IMR-90 (cell line): ENCODE data around the gene ZDHHC14. TPM values are rescaled to one million over a fixed set of nuclear protein-coding genes. Genes with fewer than 3 reads are reported as not detected.

Source experiments
- ATAC-seq: fragments of 200-7000 bp; cut with Tn5 transposase; 2 replicates; pipeline ENCODE4 v1.9.1; 2020; ENCODE audit warnings: low read depth, mild to moderate bottlenecking, moderate library complexity
- BruUV-seq: library from RNA; stranded (reverse); fragments of 400-500 nt; replicated peaks from 2 replicates; lab custom pipeline; 2021; lab: Mats Ljungman, UMichigan
- CTCF ChIA-PET: fragments of 300-600 bp; formaldehyde crosslinking; extraction: SDS; loops from one replicate; lab custom pipeline; 2021; ENCODE audit warnings: antibody characterized with exemption; lab: Yijun Ruan, JAX
- POLR2A ChIA-PET: fragments of 300-600 bp; sonication (Branson Sonifier 250); formaldehyde crosslinking; loops from one replicate; lab custom pipeline; 2022; ENCODE audit warnings: antibody characterized with exemption; ENCODE audit not compliant: unreplicated experiment; lab: Charles Lee
- DNase-seq: peaks from one replicate; pipeline ENCODE4 v3.0.0; 2013
- H2AFZ ChIP-seq: replicated peaks from 2 replicates; pipeline ENCODE3; 2013; ENCODE audit warnings: low read length, mild to moderate bottlenecking; ENCODE audit not compliant: poor library complexity
- H2AK5ac ChIP-seq: 2 replicates; pipeline ENCODE4 v1.6.1; 2013; ENCODE audit warnings: low read depth, low read length, inconsistent platforms
- H2AK9ac ChIP-seq: replicated peaks from 2 replicates; pipeline ENCODE3; 2013; ENCODE audit warnings: mild to moderate bottlenecking, low read depth, low read length, moderate library complexity; ENCODE audit not compliant: poor library complexity
- H2BK120ac ChIP-seq: 2 replicates; pipeline ENCODE4 v1.6.1; 2013; ENCODE audit warnings: low read depth, low read length, inconsistent platforms
- H2BK15ac ChIP-seq: 3 replicates; pipeline ENCODE4 v1.6.1; 2013; ENCODE audit warnings: low read depth, low read length, inconsistent platforms
- H2BK20ac ChIP-seq: 2 replicates; pipeline ENCODE4 v1.6.1; 2013; ENCODE audit warnings: low read depth, mild to moderate bottlenecking, inconsistent platforms, low read length, moderate library complexity
- H2BK5ac ChIP-seq: 2 replicates; pipeline ENCODE4 v1.6.1; 2013; ENCODE audit warnings: mild to moderate bottlenecking, low read depth, low read length, inconsistent platforms; ENCODE audit not compliant: poor library complexity, severe bottlenecking
- H3K14ac ChIP-seq: replicated peaks from 2 replicates; pipeline ENCODE4 v1.6.1; 2013; ENCODE audit warnings: low read depth, low read length, inconsistent platforms
- H3K18ac ChIP-seq: 2 replicates; pipeline ENCODE4 v1.6.1; 2013; ENCODE audit warnings: low read depth, low read length, control low read depth
- H3K23ac ChIP-seq: 2 replicates; pipeline ENCODE4 v1.6.1; 2013; ENCODE audit warnings: low read depth, low read length, inconsistent platforms
- H3K27ac ChIP-seq: 2 replicates; pipeline ENCODE4 v1.5.1; 2013; ENCODE audit warnings: mild to moderate bottlenecking, control low read depth, low read length; ENCODE audit not compliant: insufficient read depth
- H3K27me3 ChIP-seq: 2 replicates; pipeline ENCODE4 v1.6.1; 2013; ENCODE audit warnings: low read length; ENCODE audit not compliant: control insufficient read depth, insufficient read depth
- H3K36me3 ChIP-seq: 2 replicates; pipeline ENCODE4 v1.6.1; 2013; ENCODE audit warnings: low read length, mixed read lengths; ENCODE audit not compliant: control insufficient read depth, insufficient read depth
- H3K4ac ChIP-seq: 2 replicates; pipeline ENCODE4 v1.6.1; 2013; ENCODE audit warnings: low read depth, low read length, inconsistent platforms
- H3K4me1 ChIP-seq: 2 replicates; pipeline ENCODE4 v1.6.1; 2013; ENCODE audit warnings: low read length, mixed read lengths; ENCODE audit not compliant: control insufficient read depth, insufficient read depth
- H3K4me2 ChIP-seq: 2 replicates; pipeline ENCODE4 v1.6.1; 2013; ENCODE audit warnings: low read depth, mild to moderate bottlenecking, control low read depth, low read length, moderate library complexity
- H3K4me3 ChIP-seq: 2 replicates; pipeline ENCODE4 v1.5.1; 2013; ENCODE audit warnings: low read depth, mild to moderate bottlenecking, control low read depth, low read length, moderate library complexity; ENCODE audit not compliant: insufficient read depth
- H3K56ac ChIP-seq: 2 replicates; pipeline ENCODE4 v1.6.1; 2013; ENCODE audit warnings: low read length, inconsistent platforms; ENCODE audit not compliant: insufficient read depth; ENCODE audit errors: extremely low read depth
- H3K79me1 ChIP-seq, 2 experiments: 2 replicates each; pipeline ENCODE4 v1.6.1; 2013; ENCODE audit warnings: low read length in 2 of 2, inconsistent platforms in 1 of 2, low read depth in 1 of 2
- H3K9ac ChIP-seq: 2 replicates; pipeline ENCODE4 v1.6.1; 2013; ENCODE audit warnings: low read depth, low read length, control low read depth
- H3K9me1 ChIP-seq: 2 replicates; pipeline ENCODE4 v1.6.1; 2013; ENCODE audit warnings: low read length, inconsistent platforms; ENCODE audit not compliant: insufficient read depth
- H3K9me3 ChIP-seq: 2 replicates; pipeline ENCODE4 v1.6.1; 2013; ENCODE audit warnings: low read length; ENCODE audit not compliant: control insufficient read depth, insufficient read depth
- H4K20me1 ChIP-seq: 2 replicates; pipeline ENCODE4 v1.6.1; 2013; ENCODE audit warnings: low read length, inconsistent platforms; ENCODE audit not compliant: insufficient read depth
- H4K5ac ChIP-seq: 2 replicates; pipeline ENCODE4 v1.6.1; 2013; ENCODE audit warnings: mild to moderate bottlenecking, low read depth, low read length, control low read depth
- H4K8ac ChIP-seq, 2 experiments: 2 replicates each; pipeline ENCODE4 v1.6.1; 2013; ENCODE audit warnings: low read depth in 2 of 2, low read length in 2 of 2, control low read depth in 1 of 2, inconsistent platforms in 1 of 2
- H4K91ac ChIP-seq: 2 replicates; pipeline ENCODE4 v1.6.1; 2013; ENCODE audit warnings: low read depth, low read length, inconsistent platforms; ENCODE audit not compliant: insufficient read depth
- BHLHE40 ChIP-seq: fragments of 150-350 bp; IDR thresholded peaks from 2 replicates; pipeline ENCODE4 v1.6.1; 2016; ENCODE audit warnings: mild to moderate bottlenecking, low read depth, low read length
- CEBPB ChIP-seq: IDR thresholded peaks from 2 replicates; pipeline ENCODE4 v1.6.1; 2012; ENCODE audit warnings: low read depth, low read length, improper control_type of control experiment
- CTCF ChIP-seq: conservative IDR thresholded peaks from 2 replicates; pipeline ENCODE4 v1.5.1; 2012; ENCODE audit warnings: mild to moderate bottlenecking, low read depth, low read length, improper control_type of control experiment
- ELK1 ChIP-seq: fragments of 150-350 bp; IDR thresholded peaks from 2 replicates; pipeline ENCODE4 v1.6.1; 2016; ENCODE audit warnings: low read depth, mild to moderate bottlenecking, low read length, moderate library complexity, borderline replicate concordance
- FOS ChIP-seq: fragments of 150-350 bp; IDR thresholded peaks from 2 replicates; pipeline ENCODE4 v1.6.1; 2016; ENCODE audit warnings: low read depth, low read length
- MAFK ChIP-seq: IDR thresholded peaks from 2 replicates; pipeline ENCODE4 v1.6.1; 2012; ENCODE audit warnings: low read depth, low read length, improper control_type of control experiment
- MAZ ChIP-seq: IDR thresholded peaks from 2 replicates; pipeline ENCODE4 v1.6.1; 2012; ENCODE audit warnings: low read depth, mild to moderate bottlenecking, low read length, improper control_type of control experiment, moderate library complexity, borderline replicate concordance
- MXI1 ChIP-seq: IDR thresholded peaks from 2 replicates; pipeline ENCODE4 v1.6.1; 2012; ENCODE audit warnings: low read depth, mild to moderate bottlenecking, low read length, moderate library complexity, borderline replicate concordance
- POLR2A ChIP-seq: IDR thresholded peaks from 2 replicates; pipeline ENCODE4 v1.6.1; 2012; ENCODE audit warnings: mild to moderate bottlenecking, low read depth, low read length
- RAD21 ChIP-seq: IDR thresholded peaks from 2 replicates; pipeline ENCODE4 v1.6.1; 2012; ENCODE audit warnings: low read length, improper control_type of control experiment
- RFX5 ChIP-seq: IDR thresholded peaks from 2 replicates; pipeline ENCODE4 v1.8.0; 2012; ENCODE audit warnings: low read depth, mild to moderate bottlenecking, low read length, moderate library complexity
- SMC3 ChIP-seq: fragments of 150-350 bp; IDR thresholded peaks from 2 replicates; pipeline ENCODE4 v1.6.1; 2016; ENCODE audit warnings: low read depth, mild to moderate bottlenecking, antibody characterized with exemption, low read length, moderate library complexity
- WGBS, 2 experiments: methylation state at CpG; one replicate each; pipeline versions ENCODE4 v1.1.5 to v1.1.7; 2013; ENCODE audit warnings: missing lambda C conversion rate in 2 of 2; ENCODE audit not compliant: insufficient read length in 1 of 2; ENCODE audit errors: extremely low coverage in 2 of 2; 5-methylcytosine and 5-hydroxymethylcytosine counted together
- dilution Hi-C: fragments of 300-500 bp; cut with HindIII; formaldehyde crosslinking; loops from one replicate; pipeline ENCODE4 v1.14.3; 2018; ENCODE audit warnings: low sequenced_read_pairs; ENCODE audit not compliant: unreplicated experiment
- in situ Hi-C: fragments of 300-500 bp; cut with MboI; formaldehyde crosslinking; loops from 3 replicates; pipeline ENCODE4 v1.14.3; 2019; ENCODE audit warnings: low sequenced_read_pairs, inconsistent platforms, mixed read lengths
- intact Hi-C: fragments of 100-400 bp; cut with micrococcal nuclease; formaldehyde crosslinking; loops from 2 replicates; pipeline ENCODE4 v1.10.0; 2022
- polyA plus RNA-seq, 3 experiments: library from polyadenylated mRNA; depleted of rRNA; stranded (reverse); fragments of >200 nt; gene quantifications; 2 replicates each; pipeline ENCODE4 v1.2.3, GENCODE V29; 2012; ENCODE audit warnings: low replicate concordance in 1 of 3
- total RNA-seq: library from RNA; depleted of rRNA; stranded (reverse); fragments of >200 nt; gene quantifications from 2 replicates; pipeline ENCODE4 v1.2.3, GENCODE V29; 2012

The ZDHHC14 gene
- total and polyA plus RNA-seq, 2 of the 4 experiments (the other 2 are of a cell fraction), result 0.90 to 2.0 TPM

GRCh38 chr6:157471895-157472686 is 91.1 kb downstream of the ZDHHC14 start:
- Histone ChIP-seq H3K9ac (no peak overlapping the region), H3K14ac (no peak overlapping the region), H4K20me1 (no peaks in the 10 kb centered on the region), H2BK15ac (no peak overlapping the region), H2AFZ (no peak overlapping the region), H3K18ac (no peak overlapping the region), H2AK9ac (no peak overlapping the region), H2BK20ac (no peak overlapping the region), H3K23ac (no peak overlapping the region), H3K79me1 (no peaks in the 10 kb centered on the region), H3K9me3 (no peaks in the 10 kb centered on the region), H3K36me3 (no peaks in the 10 kb centered on the region), H2AK5ac (no peak overlapping the region), H3K4me3 (no peak overlapping the region), H3K4me1 (no peaks in the 10 kb centered on the region), H3K27ac (no peak overlapping the region), H3K4ac (no peak overlapping the region), H4K91ac (no peak overlapping the region), H3K9me1 (no peaks in the 10 kb centered on the region), H2BK120ac (no peak overlapping the region), H4K5ac (no peak overlapping the region), H4K8ac (no peak overlapping the region), H3K56ac (no peak overlapping the region), H2BK5ac (no peak overlapping the region), H3K4me2 (no peak overlapping the region), H3K27me3 (peaks cover 3% of the 10 kb centered on the region)
- DNase-seq, result no peak
- intact Hi-C loops, result no loop called here
- no TSS peak for BruUV-seq
- TF ChIP-seq RAD21, result no peak
- no peak for TF ChIP-seq MAFK
- TF ChIP-seq POLR2A, result no peak
- TF ChIP-seq CEBPB, result no peak
- TF ChIP-seq CTCF, result no peak
- no peak for TF ChIP-seq MXI1
- TF ChIP-seq ELK1, result no peak
- no peak for TF ChIP-seq MAZ
- TF ChIP-seq BHLHE40, result no peak
- TF ChIP-seq RFX5, result no peak
- TF ChIP-seq FOS, result no peak
- no peak for TF ChIP-seq SMC3
- ATAC-seq, result no peak
- dilution Hi-C loops, result no loop called here
- 80% methylated on average over 1 of the region's 17 CpGs; no CpG with 5 or more reads in 1 of the 2 experiments for WGBS, 2 experiments
- in situ Hi-C loops, result no loop called here
- ChIA-PET POLR2A (no interaction called here), CTCF (no interaction called here)
